Suppressor macrophage treated with lipopolysaccharide for 1 hour (primary cell): ENCODE measurements around the gene TMEM235.
A peak's percentile ranks its signal among the peaks of the same experiment; 100 is the strongest.
"Not testable (repeated sequence)": the region's sequence is repeated elsewhere in the genome, so short reads cannot be mapped to it uniquely, and the experiment has no call there.

Experiments
- DNase-seq, 3 donors: peaks; one replicate each; pipeline ENCODE4 v3.0.0-alpha.2; 2020 to 2022

Gene TMEM235

GRCh38 chr17:78219396-78220150, 11.9 kb upstream of the TMEM235 start:
- DNase-seq, result no peak

- no peak for DNase-seq
These were observed 8.4 kb upstream of the TMEM235 start for GRCh38 chr17:78223061-78223460.

GRCh38 chr17:78223765-78224164, 7.7 kb upstream of the TMEM235 start:
- no peak for DNase-seq

GRCh38 chr17:78224231-78225087, 7.0 kb upstream of the TMEM235 start:
- DNase-seq, result no peak

- no peak for DNase-seq
These were observed 6.2 kb upstream of the TMEM235 start for GRCh38 chr17:78225088-78225865.

- DNase-seq, result no peak
These were observed 5.2 kb upstream of the TMEM235 start for GRCh38 chr17:78226055-78226758.

- DNase-seq, result peak; percentile 83 to 89 (median 86)
These were observed 4.5 kb upstream of the TMEM235 start for GRCh38 chr17:78226759-78227454.

GRCh38 chr17:78227455-78227916, 3.9 kb upstream of the TMEM235 start:
- peak; percentile 89 to 92 (median 89) for DNase-seq

GRCh38 chr17:78228176-78228575, 3.3 kb upstream of the TMEM235 start:
- peak in 2 of 3 donors; percentile 8 to 25 for DNase-seq

GRCh38 chr17:78230252-78230962, 1.0 kb upstream of the TMEM235 start:
- no peak for DNase-seq

GRCh38 chr17:78231991-78232858, 794 bp downstream of the TMEM235 start:
- peak in 2 of 3 donors; percentile 32 to 59 for DNase-seq

GRCh38 chr17:78232859-78233173, 1.4 kb downstream of the TMEM235 start:
- peak; percentile 58 to 64 (median 59) for DNase-seq

GRCh38 chr17:78233678-78234077, 2.2 kb downstream of the TMEM235 start:
- no peak for DNase-seq

- no peak for DNase-seq
These were observed 2.9 kb downstream of the TMEM235 start for GRCh38 chr17:78234261-78234865.

- not testable (repeated sequence) for DNase-seq
These were observed 3.6 kb downstream of the TMEM235 start for GRCh38 chr17:78235022-78235421.

- no peak for DNase-seq
These were observed 4.5 kb downstream of the TMEM235 start for GRCh38 chr17:78235885-78236284.

GRCh38 chr17:78236362-78237127, 5.1 kb downstream of the TMEM235 start:
- no peak for DNase-seq

GRCh38 chr17:78237401-78238012, 6.1 kb downstream of the TMEM235 start:
- DNase-seq, result no peak
